IMR-90 (cell line): Measurements from ENCODE around the gene CYP8B1. TPM values are rescaled to one million over a fixed set of nuclear protein-coding genes. Genes with fewer than 3 reads are reported as not detected.
A peak's percentile ranks its signal among the peaks of the same experiment; 100 is the strongest.

ENCODE experiments used
- ATAC-seq: fragments of 200-7000 bp; cut with Tn5 transposase; 2 replicates; pipeline ENCODE4 v1.9.1; 2020; ENCODE audit warnings: low read depth, mild to moderate bottlenecking, moderate library complexity
- BruUV-seq: library from RNA; stranded (reverse); fragments of 400-500 nt; replicated peaks from 2 replicates; lab custom pipeline; 2021; lab: Mats Ljungman, UMichigan
- CTCF ChIA-PET: fragments of 300-600 bp; formaldehyde crosslinking; extraction: SDS; loops from one replicate; lab custom pipeline; 2021; ENCODE audit warnings: antibody characterized with exemption; lab: Yijun Ruan, JAX
- POLR2A ChIA-PET: fragments of 300-600 bp; sonication (Branson Sonifier 250); formaldehyde crosslinking; loops from one replicate; lab custom pipeline; 2022; ENCODE audit warnings: antibody characterized with exemption; ENCODE audit not compliant: unreplicated experiment; lab: Charles Lee
- DNase-seq: peaks from one replicate; pipeline ENCODE4 v3.0.0; 2013
- H2AFZ ChIP-seq: replicated peaks from 2 replicates; pipeline ENCODE3; 2013; ENCODE audit warnings: low read length, mild to moderate bottlenecking; ENCODE audit not compliant: poor library complexity
- H2AK5ac ChIP-seq: 2 replicates; pipeline ENCODE4 v1.6.1; 2013; ENCODE audit warnings: low read depth, low read length, inconsistent platforms
- H2AK9ac ChIP-seq: replicated peaks from 2 replicates; pipeline ENCODE3; 2013; ENCODE audit warnings: mild to moderate bottlenecking, low read depth, low read length, moderate library complexity; ENCODE audit not compliant: poor library complexity
- H2BK120ac ChIP-seq: 2 replicates; pipeline ENCODE4 v1.6.1; 2013; ENCODE audit warnings: low read depth, low read length, inconsistent platforms
- H2BK15ac ChIP-seq: 3 replicates; pipeline ENCODE4 v1.6.1; 2013; ENCODE audit warnings: low read depth, low read length, inconsistent platforms
- H2BK20ac ChIP-seq: 2 replicates; pipeline ENCODE4 v1.6.1; 2013; ENCODE audit warnings: low read depth, mild to moderate bottlenecking, inconsistent platforms, low read length, moderate library complexity
- H2BK5ac ChIP-seq: 2 replicates; pipeline ENCODE4 v1.6.1; 2013; ENCODE audit warnings: mild to moderate bottlenecking, low read depth, low read length, inconsistent platforms; ENCODE audit not compliant: poor library complexity, severe bottlenecking
- H3K14ac ChIP-seq: replicated peaks from 2 replicates; pipeline ENCODE4 v1.6.1; 2013; ENCODE audit warnings: low read depth, low read length, inconsistent platforms
- H3K18ac ChIP-seq: 2 replicates; pipeline ENCODE4 v1.6.1; 2013; ENCODE audit warnings: low read depth, low read length, control low read depth
- H3K23ac ChIP-seq: 2 replicates; pipeline ENCODE4 v1.6.1; 2013; ENCODE audit warnings: low read depth, low read length, inconsistent platforms
- H3K27ac ChIP-seq: 2 replicates; pipeline ENCODE4 v1.5.1; 2013; ENCODE audit warnings: mild to moderate bottlenecking, control low read depth, low read length; ENCODE audit not compliant: insufficient read depth
- H3K27me3 ChIP-seq: 2 replicates; pipeline ENCODE4 v1.6.1; 2013; ENCODE audit warnings: low read length; ENCODE audit not compliant: control insufficient read depth, insufficient read depth
- H3K36me3 ChIP-seq: 2 replicates; pipeline ENCODE4 v1.6.1; 2013; ENCODE audit warnings: low read length, mixed read lengths; ENCODE audit not compliant: control insufficient read depth, insufficient read depth
- H3K4ac ChIP-seq: 2 replicates; pipeline ENCODE4 v1.6.1; 2013; ENCODE audit warnings: low read depth, low read length, inconsistent platforms
- H3K4me1 ChIP-seq: 2 replicates; pipeline ENCODE4 v1.6.1; 2013; ENCODE audit warnings: low read length, mixed read lengths; ENCODE audit not compliant: control insufficient read depth, insufficient read depth
- H3K4me2 ChIP-seq: 2 replicates; pipeline ENCODE4 v1.6.1; 2013; ENCODE audit warnings: low read depth, mild to moderate bottlenecking, control low read depth, low read length, moderate library complexity
- H3K4me3 ChIP-seq: 2 replicates; pipeline ENCODE4 v1.5.1; 2013; ENCODE audit warnings: low read depth, mild to moderate bottlenecking, control low read depth, low read length, moderate library complexity; ENCODE audit not compliant: insufficient read depth
- H3K56ac ChIP-seq: 2 replicates; pipeline ENCODE4 v1.6.1; 2013; ENCODE audit warnings: low read length, inconsistent platforms; ENCODE audit not compliant: insufficient read depth; ENCODE audit errors: extremely low read depth
- H3K79me1 ChIP-seq, 2 experiments: 2 replicates each; pipeline ENCODE4 v1.6.1; 2013; ENCODE audit warnings: low read length in 2 of 2, inconsistent platforms in 1 of 2, low read depth in 1 of 2
- H3K9ac ChIP-seq: 2 replicates; pipeline ENCODE4 v1.6.1; 2013; ENCODE audit warnings: low read depth, low read length, control low read depth
- H3K9me1 ChIP-seq: 2 replicates; pipeline ENCODE4 v1.6.1; 2013; ENCODE audit warnings: low read length, inconsistent platforms; ENCODE audit not compliant: insufficient read depth
- H3K9me3 ChIP-seq: 2 replicates; pipeline ENCODE4 v1.6.1; 2013; ENCODE audit warnings: low read length; ENCODE audit not compliant: control insufficient read depth, insufficient read depth
- H4K20me1 ChIP-seq: 2 replicates; pipeline ENCODE4 v1.6.1; 2013; ENCODE audit warnings: low read length, inconsistent platforms; ENCODE audit not compliant: insufficient read depth
- H4K5ac ChIP-seq: 2 replicates; pipeline ENCODE4 v1.6.1; 2013; ENCODE audit warnings: mild to moderate bottlenecking, low read depth, low read length, control low read depth
- H4K8ac ChIP-seq, 2 experiments: 2 replicates each; pipeline ENCODE4 v1.6.1; 2013; ENCODE audit warnings: low read depth in 2 of 2, low read length in 2 of 2, control low read depth in 1 of 2, inconsistent platforms in 1 of 2
- H4K91ac ChIP-seq: 2 replicates; pipeline ENCODE4 v1.6.1; 2013; ENCODE audit warnings: low read depth, low read length, inconsistent platforms; ENCODE audit not compliant: insufficient read depth
- BHLHE40 ChIP-seq: fragments of 150-350 bp; IDR thresholded peaks from 2 replicates; pipeline ENCODE4 v1.6.1; 2016; ENCODE audit warnings: mild to moderate bottlenecking, low read depth, low read length
- CHD1 ChIP-seq: IDR thresholded peaks from 2 replicates; pipeline ENCODE4 v1.6.1; 2012; ENCODE audit warnings: low read depth, low read length, improper control_type of control experiment
- FOS ChIP-seq: fragments of 150-350 bp; IDR thresholded peaks from 2 replicates; pipeline ENCODE4 v1.6.1; 2016; ENCODE audit warnings: low read depth, low read length
- MAFK ChIP-seq: IDR thresholded peaks from 2 replicates; pipeline ENCODE4 v1.6.1; 2012; ENCODE audit warnings: low read depth, low read length, improper control_type of control experiment
- MAZ ChIP-seq: IDR thresholded peaks from 2 replicates; pipeline ENCODE4 v1.6.1; 2012; ENCODE audit warnings: low read depth, mild to moderate bottlenecking, low read length, improper control_type of control experiment, moderate library complexity, borderline replicate concordance
- MXI1 ChIP-seq: IDR thresholded peaks from 2 replicates; pipeline ENCODE4 v1.6.1; 2012; ENCODE audit warnings: low read depth, mild to moderate bottlenecking, low read length, moderate library complexity, borderline replicate concordance
- NFE2L2 ChIP-seq: fragments of 150-350 bp; IDR thresholded peaks from 2 replicates; pipeline ENCODE4 v1.6.1; 2016; ENCODE audit warnings: low read depth, mild to moderate bottlenecking, low read length
- POLR2A ChIP-seq: IDR thresholded peaks from 2 replicates; pipeline ENCODE4 v1.6.1; 2012; ENCODE audit warnings: mild to moderate bottlenecking, low read depth, low read length
- RAD21 ChIP-seq: IDR thresholded peaks from 2 replicates; pipeline ENCODE4 v1.6.1; 2012; ENCODE audit warnings: low read length, improper control_type of control experiment
- RCOR1 ChIP-seq: IDR thresholded peaks from 2 replicates; pipeline ENCODE4 v1.6.1; 2012; ENCODE audit warnings: mild to moderate bottlenecking, low read length, improper control_type of control experiment; ENCODE audit not compliant: insufficient replicate concordance
- SMC3 ChIP-seq: fragments of 150-350 bp; IDR thresholded peaks from 2 replicates; pipeline ENCODE4 v1.6.1; 2016; ENCODE audit warnings: low read depth, mild to moderate bottlenecking, antibody characterized with exemption, low read length, moderate library complexity
- USF2 ChIP-seq: fragments of 150-350 bp; IDR thresholded peaks from 2 replicates; pipeline ENCODE4 v1.6.1; 2017; ENCODE audit warnings: mild to moderate bottlenecking, antibody characterized with exemption, low read length, low read depth
- WGBS, 2 experiments: methylation state at CpG; one replicate each; pipeline versions ENCODE4 v1.1.5 to v1.1.7; 2013; ENCODE audit warnings: missing lambda C conversion rate in 2 of 2; ENCODE audit not compliant: insufficient read length in 1 of 2; ENCODE audit errors: extremely low coverage in 2 of 2; 5-methylcytosine and 5-hydroxymethylcytosine counted together
- dilution Hi-C: fragments of 300-500 bp; cut with HindIII; formaldehyde crosslinking; loops from one replicate; pipeline ENCODE4 v1.14.3; 2018; ENCODE audit warnings: low sequenced_read_pairs; ENCODE audit not compliant: unreplicated experiment
- in situ Hi-C: fragments of 300-500 bp; cut with MboI; formaldehyde crosslinking; loops from 3 replicates; pipeline ENCODE4 v1.14.3; 2019; ENCODE audit warnings: low sequenced_read_pairs, inconsistent platforms, mixed read lengths
- intact Hi-C: fragments of 100-400 bp; cut with micrococcal nuclease; formaldehyde crosslinking; loops from 2 replicates; pipeline ENCODE4 v1.10.0; 2022
- polyA plus RNA-seq, 3 experiments: library from polyadenylated mRNA; depleted of rRNA; stranded (reverse); fragments of >200 nt; gene quantifications; 2 replicates each; pipeline ENCODE4 v1.2.3, GENCODE V29; 2012; ENCODE audit warnings: low replicate concordance in 1 of 3
- total RNA-seq: library from RNA; depleted of rRNA; stranded (reverse); fragments of >200 nt; gene quantifications from 2 replicates; pipeline ENCODE4 v1.2.3, GENCODE V29; 2012
- TF ChIP-seq, protein P1 (sequence below): fragments of 150-350 bp; IDR thresholded peaks from 2 replicates; pipeline ENCODE4 v1.6.1; 2016; ENCODE audit warnings: low read depth, mild to moderate bottlenecking, low read length, moderate library complexity, borderline replicate concordance
- TF ChIP-seq, protein P2 (sequence below): conservative IDR thresholded peaks from 2 replicates; pipeline ENCODE4 v1.5.1; 2012; ENCODE audit warnings: mild to moderate bottlenecking, low read depth, low read length, improper control_type of control experiment

Gene CYP8B1
- total and polyA plus RNA-seq, 2 of the 4 experiments (the other 2 are of a cell fraction) = not detected

GRCh38 chr3:42906848-42907183 lies 31.1 kb upstream of the CYP8B1 start:
- dilution Hi-C loops = no loop called here
- Histone ChIP-seq H4K91ac (no peak overlapping the region), H3K56ac (no peak overlapping the region), H3K4me2 (peak overlapping the region; percentile 39; the same call in 1 of the 2 replicates), H3K4me1 (no peaks in the 10 kb centered on the region), H3K9me1 (no peaks in the 10 kb centered on the region), H2BK15ac (no peak overlapping the region; the same call in 2 of the 3 replicates), H3K18ac (no peak overlapping the region), H2BK120ac (no peak overlapping the region), H3K23ac (no peak overlapping the region), H3K14ac (no peak overlapping the region), H3K9ac (no peak overlapping the region), H4K20me1 (no peaks in the 10 kb centered on the region), H2AK5ac (no peak overlapping the region), H2AK9ac (no peak overlapping the region), H3K36me3 (no peaks in the 10 kb centered on the region), H2BK5ac (no peak overlapping the region), H3K27ac (no peak overlapping the region), H3K27me3 (peaks cover 13% of the 10 kb centered on the region), H4K5ac (no peak overlapping the region), H3K4ac (no peak overlapping the region), H4K8ac (no peak overlapping the region), H2AFZ (peak overlapping the region; percentile 82), H2BK20ac (no peak overlapping the region), H3K79me1 (no peaks in the 10 kb centered on the region), H3K4me3 (no peak overlapping the region), H3K9me3 (no peaks in the 10 kb centered on the region)
- in situ Hi-C loops = no loop called here
- no TSS peak for BruUV-seq
- 75% methylated on average over 2 of the region's 4 CpGs; no CpG with 5 or more reads in 1 of the 2 experiments for WGBS, 2 experiments
- TF ChIP-seq POLR2A = no peak
- TF ChIP-seq, protein P1, sequence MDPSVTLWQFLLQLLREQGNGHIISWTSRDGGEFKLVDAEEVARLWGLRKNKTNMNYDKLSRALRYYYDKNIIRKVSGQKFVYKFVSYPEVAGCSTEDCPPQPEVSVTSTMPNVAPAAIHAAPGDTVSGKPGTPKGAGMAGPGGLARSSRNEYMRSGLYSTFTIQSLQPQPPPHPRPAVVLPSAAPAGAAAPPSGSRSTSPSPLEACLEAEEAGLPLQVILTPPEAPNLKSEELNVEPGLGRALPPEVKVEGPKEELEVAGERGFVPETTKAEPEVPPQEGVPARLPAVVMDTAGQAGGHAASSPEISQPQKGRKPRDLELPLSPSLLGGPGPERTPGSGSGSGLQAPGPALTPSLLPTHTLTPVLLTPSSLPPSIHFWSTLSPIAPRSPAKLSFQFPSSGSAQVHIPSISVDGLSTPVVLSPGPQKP = no peak
- TF ChIP-seq, protein P2, sequence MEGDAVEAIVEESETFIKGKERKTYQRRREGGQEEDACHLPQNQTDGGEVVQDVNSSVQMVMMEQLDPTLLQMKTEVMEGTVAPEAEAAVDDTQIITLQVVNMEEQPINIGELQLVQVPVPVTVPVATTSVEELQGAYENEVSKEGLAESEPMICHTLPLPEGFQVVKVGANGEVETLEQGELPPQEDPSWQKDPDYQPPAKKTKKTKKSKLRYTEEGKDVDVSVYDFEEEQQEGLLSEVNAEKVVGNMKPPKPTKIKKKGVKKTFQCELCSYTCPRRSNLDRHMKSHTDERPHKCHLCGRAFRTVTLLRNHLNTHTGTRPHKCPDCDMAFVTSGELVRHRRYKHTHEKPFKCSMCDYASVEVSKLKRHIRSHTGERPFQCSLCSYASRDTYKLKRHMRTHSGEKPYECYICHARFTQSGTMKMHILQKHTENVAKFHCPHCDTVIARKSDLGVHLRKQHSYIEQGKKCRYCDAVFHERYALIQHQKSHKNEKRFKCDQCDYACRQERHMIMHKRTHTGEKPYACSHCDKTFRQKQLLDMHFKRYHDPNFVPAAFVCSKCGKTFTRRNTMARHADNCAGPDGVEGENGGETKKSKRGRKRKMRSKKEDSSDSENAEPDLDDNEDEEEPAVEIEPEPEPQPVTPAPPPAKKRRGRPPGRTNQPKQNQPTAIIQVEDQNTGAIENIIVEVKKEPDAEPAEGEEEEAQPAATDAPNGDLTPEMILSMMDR = no peak
- no peak for TF ChIP-seq RCOR1
- TF ChIP-seq MAFK = no peak
- TF ChIP-seq MAZ = no peak
- no peak for TF ChIP-seq MXI1
- no peak for TF ChIP-seq FOS
- TF ChIP-seq CHD1 = no peak
- TF ChIP-seq USF2 = no peak
- TF ChIP-seq BHLHE40 = no peak
- TF ChIP-seq SMC3 = no peak
- no peak for TF ChIP-seq NFE2L2
- no peak for TF ChIP-seq RAD21
- ATAC-seq (no peak), DNase-seq (no peak)
- intact Hi-C loops = no loop called here
- ChIA-PET POLR2A (no interaction called here), CTCF (interaction anchor here (0.7 kb wide), 1 partner anchor 821 kb away, joined by 3 read pairs; no protein-coding TSS in a partner anchor)
